GM12873 (cell line): Measurements from ENCODE around the gene ZFAND3.

ENCODE experiments used
- CTCF ChIP-seq: IDR thresholded peaks from 2 replicates; pipeline ENCODE4 v1.5.1; 2012; ENCODE audit warnings: low read depth, mild to moderate bottlenecking, moderate library complexity, low read length, control low read depth; ENCODE audit not compliant: insufficient read depth; ENCODE audit errors: missing control alignments

The ZFAND3 gene

GRCh38 chr6:37946057-37946456 lies 126.5 kb downstream of the ZFAND3 start:
- TF ChIP-seq CTCF = no peak

DNA sequence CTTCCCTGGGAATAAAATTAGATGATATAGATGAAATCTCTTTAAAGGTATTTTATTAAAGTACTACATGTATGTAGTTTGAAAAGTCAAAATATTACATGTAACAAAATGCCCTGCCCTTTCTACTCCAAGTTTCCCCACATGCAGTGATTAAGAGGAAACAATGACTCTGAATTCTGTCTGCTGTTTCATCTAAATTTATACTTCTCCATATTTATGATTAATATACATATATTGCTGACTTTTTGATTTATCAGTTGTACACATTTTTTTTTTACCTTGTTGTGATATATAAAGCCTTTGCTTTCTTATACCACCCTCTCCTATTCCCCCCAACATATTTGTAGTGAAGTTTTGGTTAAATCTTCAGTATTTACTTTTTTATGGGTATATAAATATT lies 127.9 kb downstream of the ZFAND3 start:
- no peak for TF ChIP-seq CTCF

DNA sequence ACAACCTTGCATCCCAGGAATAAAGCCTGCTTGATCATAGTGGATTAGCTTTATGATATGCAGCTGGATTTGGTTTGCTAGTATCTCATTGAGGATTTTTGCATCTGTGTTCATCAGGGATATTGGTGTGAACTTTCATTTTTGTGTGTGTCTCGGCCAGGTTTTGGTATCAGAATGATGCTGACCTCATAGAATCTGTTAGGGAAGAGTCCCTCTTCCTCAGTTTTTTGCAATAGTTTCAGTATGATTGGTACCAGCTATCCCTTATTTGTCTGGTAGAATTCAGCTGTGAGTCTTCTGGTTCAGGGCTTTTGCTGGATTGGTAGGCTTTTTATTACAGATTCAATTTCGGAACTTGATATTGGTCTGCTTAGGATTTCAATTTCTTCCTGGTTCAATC lies 132.5 kb downstream of the ZFAND3 start:
- no peak for TF ChIP-seq CTCF

GRCh38 chr6:37954791-37955190 lies 135.3 kb downstream of the ZFAND3 start:
- TF ChIP-seq CTCF = no peak

DNA sequence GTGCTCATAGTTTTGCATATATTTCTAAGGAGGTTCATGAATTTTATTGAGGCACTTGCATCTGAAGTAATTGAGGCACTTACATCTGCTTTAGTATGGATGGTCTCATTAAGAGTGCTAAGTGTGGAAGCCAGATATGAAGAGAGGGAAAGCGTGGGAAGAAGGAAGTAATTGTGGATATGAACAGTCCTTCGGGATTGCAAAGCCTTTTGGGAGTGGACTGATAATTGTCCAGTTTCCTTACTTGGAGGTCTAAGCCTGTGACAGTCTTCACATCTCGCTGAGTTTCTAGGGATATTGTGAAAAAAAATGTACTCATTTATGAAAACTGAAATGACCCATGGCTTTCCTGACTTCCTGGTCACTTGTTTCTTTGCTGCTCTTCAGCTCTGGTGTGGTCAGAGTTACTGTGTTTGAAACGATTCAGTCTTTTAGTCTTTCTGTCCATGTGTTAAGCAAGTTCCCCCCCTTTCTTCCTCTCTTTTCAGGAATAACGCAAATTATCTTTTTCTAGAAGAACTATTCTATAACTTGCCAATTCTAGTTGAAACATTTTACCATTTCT lies 137.3 kb downstream of the ZFAND3 start:
- TF ChIP-seq CTCF = no peak

- TF ChIP-seq CTCF = no peak
These were observed 139.5 kb downstream of the ZFAND3 start for GRCh38 chr6:37959061-37959460.

- TF ChIP-seq CTCF = no peak
These were observed 140.8 kb downstream of the ZFAND3 start for GRCh38 chr6:37960139-37960935.
